HG02943 (cell line): ENCODE data around the gene FGGY.
"Not testable (repeated sequence)": the region's sequence is repeated elsewhere in the genome, so short reads cannot be mapped to it uniquely, and the experiment has no call there.

Experiments used
- ATAC-seq: cut with Tn5 transposase; IDR thresholded peaks from one replicate; pipeline ENCODE4 v1.9.1; 2021; ENCODE audit warnings: mild to moderate bottlenecking, low read depth, moderate library complexity; ENCODE audit not compliant: unreplicated experiment

Gene FGGY

DNA sequence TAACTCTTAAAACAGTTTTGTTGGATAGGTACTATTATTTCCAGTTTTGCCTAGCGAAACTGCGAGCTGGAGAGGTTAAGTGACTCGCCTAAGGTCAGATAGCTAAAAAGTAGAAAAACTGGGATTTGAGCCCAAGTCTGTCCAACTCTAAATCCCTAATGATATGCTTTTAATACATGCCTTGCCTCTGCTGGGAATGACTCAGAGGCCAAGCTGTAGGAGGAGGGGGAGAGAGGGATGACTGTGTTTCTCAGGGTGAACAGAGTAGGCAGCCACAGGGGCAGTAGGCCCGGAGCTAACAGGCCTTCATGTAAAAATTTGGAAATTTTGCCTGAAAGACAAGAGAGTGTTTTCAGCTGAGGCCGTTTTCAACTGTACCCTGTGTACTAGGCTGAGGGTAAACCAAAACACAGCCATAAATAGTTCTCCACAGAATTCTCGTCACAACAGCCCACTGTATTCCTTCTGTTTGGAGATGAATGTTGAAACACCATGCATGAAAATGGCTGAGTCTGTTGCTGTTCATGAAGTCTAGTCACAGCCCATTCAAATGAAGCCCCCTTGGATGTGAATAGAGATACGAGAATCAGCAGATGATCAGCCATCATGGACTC lies 410.4 kb downstream of the FGGY start:
- ATAC-seq, result no peak

DNA sequence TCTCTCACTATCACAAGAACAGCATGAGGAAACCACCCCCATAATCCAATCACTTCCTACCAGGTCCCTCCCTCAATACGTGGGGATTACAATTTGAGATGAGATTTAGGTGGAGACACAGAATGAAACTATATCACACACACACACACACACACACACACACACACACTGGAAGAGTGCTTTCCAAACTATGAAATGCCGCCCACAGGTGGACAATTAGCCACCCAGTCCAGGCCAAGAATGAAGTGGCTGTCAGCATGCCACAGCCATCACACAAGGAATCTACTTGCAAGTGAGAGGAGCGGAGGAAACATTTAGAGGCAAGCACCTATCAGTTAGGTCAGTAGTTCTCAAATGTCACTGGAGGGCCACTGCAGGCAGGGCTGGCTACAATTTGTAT lies 412.4 kb downstream of the FGGY start:
- ATAC-seq, result no peak

DNA sequence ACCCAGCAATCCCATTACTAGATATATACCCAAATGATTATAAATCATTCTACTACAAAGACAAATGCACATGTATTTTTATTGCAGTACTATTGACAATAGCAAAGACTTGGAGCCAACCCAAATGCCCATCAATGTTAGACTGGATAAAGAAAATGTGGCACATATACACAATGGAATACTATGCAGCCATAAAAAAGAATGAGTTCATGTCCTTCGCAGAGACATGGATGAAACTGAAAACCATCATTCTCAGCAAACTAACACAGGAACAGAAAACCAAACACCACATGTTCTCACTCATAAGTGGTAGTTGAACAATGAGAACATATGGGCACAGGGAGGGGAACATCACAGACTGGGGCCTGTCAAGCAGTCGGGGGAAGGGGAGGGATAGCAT lies 414.0 kb downstream of the FGGY start:
- ATAC-seq, result not testable (repeated sequence)

DNA sequence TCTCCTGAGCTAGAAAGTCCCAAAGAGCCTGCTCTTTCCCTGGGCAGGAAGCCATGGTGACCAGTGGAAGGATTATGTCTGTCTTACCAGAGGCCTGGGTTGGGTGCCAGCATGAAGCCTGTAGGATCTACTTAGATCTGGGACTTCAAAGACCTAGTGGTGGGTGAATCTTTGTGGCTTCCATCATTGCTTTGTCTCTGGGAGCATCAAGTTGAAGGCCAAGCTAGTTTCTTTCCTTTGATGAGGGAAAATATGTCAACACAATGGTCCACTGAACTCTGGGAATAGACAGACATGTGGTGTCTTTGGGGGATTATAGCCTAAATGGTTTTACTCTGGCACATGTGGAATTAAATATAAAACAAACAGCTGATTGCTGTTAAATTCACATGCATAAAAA lies 417.3 kb downstream of the FGGY start:
- no peak for ATAC-seq

DNA sequence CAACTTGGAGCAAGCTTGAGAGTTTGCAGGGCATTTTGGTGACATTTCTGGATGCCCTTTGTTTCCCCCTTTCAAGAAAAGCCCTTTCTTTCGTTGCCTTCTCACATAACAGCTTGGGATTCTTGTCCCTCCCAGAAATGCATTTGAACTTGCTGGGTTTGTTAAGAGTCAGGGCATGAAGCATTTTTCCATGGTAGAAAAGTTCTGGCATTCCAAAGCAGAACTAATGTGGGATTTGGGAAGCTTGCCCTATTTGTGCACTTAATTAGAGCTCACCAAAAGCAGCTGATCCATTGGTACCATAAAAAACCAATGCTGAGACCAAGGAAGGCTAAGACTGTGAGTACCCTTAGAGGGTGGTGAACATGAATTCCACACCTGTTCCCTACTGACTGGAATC lies 418.1 kb downstream of the FGGY start:
- ATAC-seq, result no peak

DNA sequence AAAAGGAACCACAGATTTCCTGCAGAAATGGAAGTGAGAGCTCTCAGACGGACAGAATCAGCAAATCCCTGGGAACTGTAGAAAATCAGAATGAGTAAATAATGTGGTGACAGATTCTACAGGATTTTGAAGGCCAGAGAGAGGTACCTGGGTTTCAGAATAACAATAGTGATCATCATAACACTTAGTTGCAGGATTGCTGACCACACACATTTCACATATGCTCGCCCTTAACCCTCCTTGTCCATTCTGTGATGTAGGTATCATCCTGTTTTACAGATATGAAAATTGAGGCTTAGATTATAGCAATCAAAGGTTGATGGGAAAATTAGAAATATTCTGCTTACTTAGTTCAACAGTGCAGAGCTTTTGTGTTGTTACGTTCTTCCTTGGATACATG lies 419.9 kb downstream of the FGGY start:
- no peak for ATAC-seq

DNA sequence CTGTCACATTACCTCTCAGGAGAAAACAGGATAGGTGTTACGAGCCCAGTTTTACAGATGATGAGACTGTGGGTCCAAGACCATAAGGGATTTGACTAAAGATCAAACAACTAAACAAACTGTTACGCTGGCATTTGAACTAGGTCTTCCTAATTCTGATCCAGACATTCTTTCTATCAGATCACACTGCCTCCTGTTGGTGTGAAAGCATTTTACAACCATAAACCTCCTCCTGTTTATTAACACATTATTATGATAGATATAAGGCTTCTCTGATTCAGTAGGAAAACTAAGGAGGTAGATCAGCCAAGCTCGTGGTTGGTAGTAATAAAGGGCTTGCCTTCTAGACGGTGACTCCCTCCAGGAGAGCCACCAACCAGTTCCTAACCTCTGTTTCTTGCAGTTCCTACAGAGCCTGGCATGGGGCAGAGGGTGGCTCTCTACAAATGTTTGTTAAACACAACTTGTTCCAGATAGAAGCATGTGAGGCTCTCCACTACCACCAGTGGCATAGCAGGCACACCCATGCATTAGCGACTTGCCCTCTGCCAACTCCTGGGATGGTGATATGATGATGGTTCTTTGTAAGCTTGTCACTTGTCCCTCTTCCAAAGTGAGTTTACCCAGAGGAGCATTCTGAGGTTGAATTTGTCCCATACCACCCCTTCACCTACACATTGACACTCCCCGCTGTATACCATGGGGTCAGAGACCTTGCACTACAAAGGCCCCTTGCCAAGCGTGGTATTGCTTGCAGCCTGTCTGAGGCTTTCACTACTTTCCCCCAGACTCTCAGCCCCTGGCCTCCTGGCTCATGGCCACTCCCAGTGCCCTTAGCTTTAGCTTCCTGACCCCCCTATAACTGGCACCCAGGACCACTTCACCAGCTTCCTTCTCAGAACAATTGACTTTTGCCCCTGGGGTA lies 421.4 kb downstream of the FGGY start:
- no peak for ATAC-seq

DNA sequence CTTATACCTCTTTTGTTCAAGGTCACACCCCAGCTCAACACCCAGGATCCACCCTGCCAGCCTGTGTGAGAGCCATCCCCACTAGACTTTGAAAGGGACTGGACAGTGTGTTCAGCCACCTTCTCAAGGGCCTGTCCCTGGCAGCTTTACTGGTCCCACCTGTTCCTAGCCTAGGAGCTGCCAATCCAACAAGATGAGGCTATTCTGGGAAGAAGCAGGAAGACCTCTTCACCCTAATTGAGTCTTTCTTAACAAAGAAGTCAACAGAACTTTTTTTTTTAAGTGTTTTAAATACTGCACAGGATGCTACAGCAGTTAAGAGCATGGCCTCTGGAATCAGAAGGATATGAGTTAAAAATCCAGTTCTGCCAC lies 422.1 kb downstream of the FGGY start:
- no peak for ATAC-seq

DNA sequence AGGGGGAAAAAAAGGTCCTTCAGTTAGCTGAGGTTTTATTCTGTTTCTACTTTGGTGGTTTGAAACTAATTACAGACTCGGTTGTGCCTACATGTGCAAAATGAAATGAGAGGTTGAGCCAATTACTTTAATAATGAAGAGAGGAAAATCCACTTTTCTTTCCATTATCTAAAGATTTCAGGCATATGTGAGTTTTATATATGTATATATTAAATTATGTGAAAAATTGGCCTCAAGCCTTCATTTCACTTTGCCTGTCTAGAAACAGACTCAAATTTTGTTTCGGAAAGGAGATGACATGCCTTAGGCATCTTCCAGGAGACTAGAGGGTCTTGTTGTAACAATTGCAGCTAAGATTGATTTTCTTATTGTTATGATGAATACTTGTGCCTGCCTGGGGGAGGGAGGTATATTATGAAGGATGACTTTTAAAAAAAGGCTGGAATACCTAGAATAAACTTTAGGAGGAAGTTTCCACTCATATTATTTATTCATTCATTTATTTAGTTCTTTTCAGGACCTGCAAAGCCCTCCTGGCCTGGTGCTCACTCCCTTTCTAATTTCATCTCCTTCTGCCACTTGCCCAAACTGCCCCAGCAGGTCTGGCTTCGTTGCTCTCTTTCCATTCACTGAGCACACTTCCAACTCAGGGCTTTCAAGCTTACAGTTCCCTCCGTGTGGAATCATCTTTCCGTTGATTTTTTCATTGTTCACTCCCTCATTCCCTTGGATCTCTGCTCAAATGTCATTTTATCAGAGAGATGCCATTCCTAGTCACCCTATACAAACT lies 423.6 kb downstream of the FGGY start:
- ATAC-seq, result no peak

DNA sequence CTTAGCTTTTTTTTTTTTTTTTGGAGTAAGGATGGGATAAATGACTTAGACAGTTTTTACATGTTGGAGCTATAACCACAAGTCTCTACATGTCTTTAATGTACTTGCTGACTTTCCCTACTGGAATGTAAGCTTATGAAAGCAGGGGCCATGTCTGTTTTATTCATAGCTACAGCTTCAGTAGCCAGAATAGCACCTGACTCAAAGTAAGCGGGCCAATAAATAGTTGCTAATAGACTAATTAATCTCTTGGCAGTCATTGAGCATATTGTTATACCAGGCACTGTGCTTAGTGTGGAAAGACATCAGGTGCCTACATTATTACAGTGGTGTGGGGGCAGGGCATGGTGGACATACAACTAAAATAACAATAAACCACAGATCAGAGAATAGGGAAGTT lies 433.4 kb downstream of the FGGY start:
- no peak for ATAC-seq

DNA sequence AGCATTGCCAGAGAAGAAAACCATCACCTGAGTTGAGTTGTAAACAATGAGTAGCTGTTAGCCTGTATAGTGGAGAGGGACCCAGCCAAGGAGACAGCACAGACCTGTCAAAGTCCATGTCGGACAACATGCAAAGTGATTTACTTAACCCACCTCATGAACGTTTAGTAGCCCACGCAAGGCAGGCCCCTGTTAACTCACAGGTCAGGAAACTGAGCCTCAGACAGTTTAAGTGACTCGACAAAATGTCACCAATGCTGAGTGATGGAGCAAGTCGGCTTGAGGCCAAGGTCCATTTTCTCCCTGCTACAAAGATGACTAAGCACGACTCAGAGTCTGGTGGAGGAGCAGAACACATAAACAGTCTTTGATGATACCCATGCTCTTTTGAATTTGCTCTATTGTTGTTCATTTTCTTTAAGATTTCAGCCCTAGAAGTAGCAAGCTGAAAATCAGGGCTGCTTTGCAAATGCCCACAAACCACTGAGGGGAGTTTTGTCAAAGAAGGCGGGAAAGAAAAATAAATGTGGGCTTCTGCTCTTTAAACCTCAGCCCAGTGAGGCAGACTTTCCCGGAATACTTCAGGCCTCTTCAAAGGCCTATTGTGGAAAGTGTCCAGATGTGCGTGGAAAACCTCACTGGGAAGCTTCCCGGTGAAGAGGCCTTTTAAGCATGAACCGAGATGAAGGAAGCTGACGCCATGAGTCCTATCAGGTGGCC lies 434.0 kb downstream of the FGGY start:
- ATAC-seq, result no peak

DNA sequence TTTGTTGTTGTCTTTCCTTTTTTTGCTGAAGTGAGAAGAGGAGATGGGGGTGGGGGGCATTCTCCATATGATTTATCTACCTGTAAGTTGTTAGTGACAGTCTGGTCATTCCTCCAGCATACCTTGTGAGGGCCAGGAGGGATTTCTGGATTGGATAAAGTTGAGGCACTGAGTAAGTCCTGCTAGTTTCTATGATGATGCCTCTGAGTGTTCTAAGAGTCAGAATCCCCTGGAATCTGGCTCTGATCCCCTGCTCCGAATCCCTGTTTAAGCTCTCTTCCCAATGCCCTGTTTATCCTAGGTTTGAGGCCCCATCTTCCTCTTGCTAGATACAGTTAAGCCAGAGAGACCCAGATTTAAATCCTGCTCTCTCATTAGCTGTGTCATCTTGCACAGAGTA lies 434.7 kb downstream of the FGGY start:
- ATAC-seq, result no peak

DNA sequence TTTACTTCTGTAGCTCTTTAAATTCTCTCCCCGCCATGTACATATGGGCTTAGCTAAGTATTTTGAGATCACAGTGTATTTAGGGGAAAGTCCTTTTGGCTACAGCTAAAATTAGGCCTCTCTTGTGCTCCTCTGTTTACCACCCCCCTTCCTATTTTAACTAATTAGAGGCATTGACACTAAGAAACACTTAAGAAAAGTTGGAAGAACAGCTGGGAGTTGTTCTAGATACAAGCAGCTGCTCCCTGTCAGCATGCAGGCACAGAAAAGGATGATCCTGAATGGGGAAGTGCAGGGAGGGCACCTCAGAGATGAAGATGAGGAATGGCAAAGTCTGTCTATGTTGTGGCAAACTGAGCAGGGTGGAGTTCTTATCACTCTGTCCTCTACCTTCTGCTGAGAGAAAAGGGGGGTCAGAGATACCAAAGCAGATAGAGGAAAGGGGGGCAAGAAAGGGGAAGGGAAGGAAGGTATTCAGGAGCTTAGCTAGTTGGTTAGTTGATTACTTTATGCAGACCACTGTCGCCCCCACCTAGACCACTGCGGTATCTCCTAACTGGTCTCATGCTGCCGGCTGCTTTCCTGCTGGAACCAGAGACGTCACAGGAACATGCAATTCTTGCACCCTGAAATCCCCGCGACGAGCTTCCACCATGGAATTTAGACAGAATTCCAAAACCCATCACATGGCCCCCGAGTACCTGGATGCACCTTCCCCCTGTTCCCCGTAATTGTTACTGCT lies 435.5 kb downstream of the FGGY start:
- no peak for ATAC-seq

DNA sequence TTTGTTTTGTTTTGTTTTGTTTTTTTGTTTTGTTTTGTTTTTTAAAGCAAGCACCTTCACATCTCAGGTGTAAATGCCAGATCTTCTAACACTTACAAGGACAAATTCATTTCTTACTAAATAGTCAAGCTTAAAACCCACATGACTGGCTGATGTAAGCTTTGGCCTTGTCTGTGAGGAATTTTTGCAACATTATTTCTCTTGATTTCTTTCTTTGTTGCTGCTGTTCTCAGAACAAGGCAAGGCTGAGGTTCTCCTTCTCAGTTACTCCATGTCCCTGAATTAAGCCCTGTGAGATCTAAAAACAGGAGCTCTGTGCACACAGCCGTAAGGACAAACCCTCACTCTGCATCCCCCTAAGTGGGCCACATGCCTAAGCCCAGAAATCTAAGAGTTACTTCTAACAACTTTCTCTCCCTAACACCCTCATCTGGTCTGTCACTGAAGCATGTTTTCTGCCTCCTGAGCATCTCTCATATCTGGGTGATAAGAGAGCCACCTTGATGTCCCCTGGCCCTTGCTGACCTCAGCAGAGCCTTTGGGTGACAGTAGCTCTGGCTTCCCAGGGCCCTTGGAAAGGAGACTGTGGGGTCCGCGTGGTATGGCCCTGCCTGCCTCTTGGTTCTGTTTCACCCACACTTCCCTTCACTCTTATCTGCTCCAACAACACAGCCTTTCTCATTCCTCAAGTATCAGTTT lies 436.7 kb downstream of the FGGY start:
- no peak for ATAC-seq

DNA sequence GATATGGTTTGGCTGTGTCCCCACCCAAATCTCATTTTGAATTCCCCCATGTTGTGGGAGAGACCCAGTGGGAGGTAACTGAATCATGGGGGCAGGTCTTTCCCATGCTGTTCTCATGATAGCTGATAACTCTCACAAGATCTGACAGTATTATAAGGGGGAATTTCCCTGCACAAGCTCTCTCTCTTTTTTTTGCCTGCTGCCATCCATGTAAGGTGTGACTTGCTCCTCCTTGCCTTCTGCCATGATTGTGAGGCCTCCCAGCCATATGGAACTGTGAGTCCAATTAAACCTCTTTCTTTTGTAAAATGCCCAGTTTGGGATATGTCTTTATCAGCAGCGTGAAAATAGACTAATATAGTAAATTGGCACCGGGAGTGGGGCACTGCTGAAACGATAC lies 439.0 kb downstream of the FGGY start:
- not testable (repeated sequence) for ATAC-seq

DNA sequence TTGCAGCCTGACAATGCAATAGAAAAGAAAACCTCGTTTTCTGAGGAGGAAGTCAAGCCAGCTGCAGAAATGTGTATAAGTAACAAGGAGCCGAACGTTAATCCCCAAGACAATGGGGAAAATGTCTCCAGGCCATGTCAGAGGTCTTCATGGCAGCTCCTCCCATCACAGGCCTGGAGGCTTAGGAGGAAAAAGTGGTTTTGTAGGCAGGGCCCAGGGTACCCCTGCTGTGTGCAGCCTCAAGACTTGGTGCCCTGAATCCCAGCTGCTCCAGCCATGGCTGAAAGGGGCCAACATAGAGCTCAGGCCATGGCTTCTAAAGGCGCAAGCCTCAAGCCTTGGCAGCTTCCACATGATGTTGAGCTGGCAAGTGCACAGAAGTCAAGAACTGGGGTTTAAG lies 439.9 kb downstream of the FGGY start:
- no peak for ATAC-seq

DNA sequence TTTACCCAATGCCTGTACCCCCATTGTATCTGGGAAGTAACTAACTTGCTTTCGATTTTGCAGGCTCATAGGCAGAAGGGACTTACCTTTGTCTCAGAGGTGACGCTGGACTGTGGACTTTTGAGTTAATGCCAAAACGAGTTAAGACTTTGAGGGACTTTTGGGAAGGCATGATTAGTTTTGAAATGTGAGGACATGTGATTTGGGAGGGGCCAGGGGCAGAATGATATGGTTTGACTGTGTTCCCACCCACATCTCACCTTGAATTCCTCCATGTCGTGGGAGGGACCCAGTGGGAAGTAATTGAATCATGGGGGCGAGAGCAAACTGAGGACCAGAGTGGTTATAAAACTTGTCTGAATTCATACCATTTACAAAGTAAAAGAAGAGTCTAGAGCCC lies 440.7 kb downstream of the FGGY start:
- no peak for ATAC-seq

DNA sequence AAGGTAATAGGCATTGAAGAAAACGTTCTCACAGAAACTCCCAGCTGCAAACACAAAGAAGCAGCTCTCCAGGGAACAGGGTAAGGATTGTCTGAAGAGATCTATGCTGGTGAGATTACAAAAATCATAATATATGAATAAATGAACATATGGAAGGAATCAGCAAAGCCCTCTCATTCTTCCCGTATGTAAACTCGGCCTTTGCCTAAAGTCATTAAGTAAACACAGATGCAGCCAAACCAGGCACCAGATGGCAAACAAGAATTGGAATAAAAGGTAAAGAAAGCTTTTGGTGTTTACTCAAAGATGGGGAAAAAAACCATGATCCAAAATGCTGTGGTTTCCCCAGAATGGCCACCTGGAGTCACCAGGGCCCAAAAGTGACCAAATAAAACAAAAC lies 441.3 kb downstream of the FGGY start:
- no peak for ATAC-seq

DNA sequence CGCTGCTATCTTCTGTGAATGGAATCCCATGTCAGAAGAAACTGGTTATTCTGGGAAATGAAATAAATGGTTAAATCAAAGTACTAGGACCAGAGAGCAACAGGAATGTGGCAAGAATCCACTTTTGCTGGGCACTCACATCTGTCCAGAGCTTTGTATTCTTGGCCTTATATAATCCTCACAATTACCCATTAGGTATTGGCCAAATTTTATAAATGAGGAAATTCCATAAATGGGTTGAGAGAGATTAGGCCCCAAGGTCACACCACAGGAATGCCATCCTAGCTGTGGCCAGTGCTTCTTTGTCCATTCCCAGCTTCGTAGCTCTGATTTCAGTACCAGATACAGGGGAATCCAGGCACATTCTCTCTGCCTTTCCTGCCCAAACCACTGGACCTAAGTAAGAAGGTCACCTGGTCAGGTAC lies 441.7 kb downstream of the FGGY start:
- no peak for ATAC-seq
